ENCODE data around the gene ATP9B.

GRCh38 chr18:79169958-79170555 lies 100.9 kb downstream of the ATP9B start:
- TF ChIP-seq CTCF (IDR thresholded peaks at IDR 0.05): no peak
- no peak for TF ChIP-seq POLR2A (IDR thresholded peaks at IDR 0.05)
